Measurements from ENCODE around the gene TNK1.

The TNK1 gene

DNA sequence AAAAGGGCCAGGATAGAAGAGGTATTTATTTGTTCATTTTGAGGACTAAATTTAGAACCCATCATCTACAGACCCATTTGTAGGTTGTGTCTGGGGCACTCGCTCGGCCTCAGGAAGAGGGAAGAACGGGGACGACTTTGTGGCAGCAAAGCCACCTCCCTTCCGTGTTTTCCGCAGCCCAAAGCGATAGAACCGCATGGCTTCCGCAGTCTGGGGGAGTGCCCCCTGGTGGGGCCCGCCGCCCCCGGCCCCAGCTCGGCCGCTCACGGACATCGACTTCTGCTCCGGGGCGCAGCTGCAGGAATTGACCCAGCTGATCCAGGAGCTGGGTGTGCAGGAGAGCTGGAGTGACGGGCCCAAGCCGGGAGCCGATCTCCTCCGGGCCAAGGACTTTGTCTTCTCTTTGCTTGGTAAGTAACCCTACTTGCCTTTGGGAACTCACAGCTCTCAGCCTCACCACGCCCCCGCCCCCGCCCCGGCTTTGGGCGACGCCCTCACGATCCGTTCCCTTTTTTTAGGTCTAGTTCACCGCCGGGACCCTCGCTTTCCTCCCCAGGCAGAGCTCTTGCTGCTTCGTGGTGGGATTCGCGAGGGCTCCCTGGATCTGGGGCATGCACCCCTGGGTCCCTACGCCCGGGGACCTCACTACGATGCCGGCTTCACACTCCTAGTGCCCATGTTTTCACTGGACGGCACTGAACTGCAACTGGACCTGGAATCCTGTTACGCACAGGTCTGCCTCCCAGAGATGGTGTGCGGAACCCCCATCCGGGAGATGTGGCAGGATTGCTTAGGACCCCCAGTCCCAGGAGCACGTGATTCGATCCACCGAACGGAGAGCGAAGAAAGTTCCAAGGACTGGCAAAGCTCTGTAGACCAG, 55.0 kb downstream of the TNK1 start:
- no peak for DNase-seq (ENCODE audit: low read depth, low spot score)

- DNase-seq (ENCODE audit: low read depth, low spot score): no peak
Measured at GRCh38 chr17:7436556-7437368, 55.9 kb downstream of the TNK1 start.

DNA sequence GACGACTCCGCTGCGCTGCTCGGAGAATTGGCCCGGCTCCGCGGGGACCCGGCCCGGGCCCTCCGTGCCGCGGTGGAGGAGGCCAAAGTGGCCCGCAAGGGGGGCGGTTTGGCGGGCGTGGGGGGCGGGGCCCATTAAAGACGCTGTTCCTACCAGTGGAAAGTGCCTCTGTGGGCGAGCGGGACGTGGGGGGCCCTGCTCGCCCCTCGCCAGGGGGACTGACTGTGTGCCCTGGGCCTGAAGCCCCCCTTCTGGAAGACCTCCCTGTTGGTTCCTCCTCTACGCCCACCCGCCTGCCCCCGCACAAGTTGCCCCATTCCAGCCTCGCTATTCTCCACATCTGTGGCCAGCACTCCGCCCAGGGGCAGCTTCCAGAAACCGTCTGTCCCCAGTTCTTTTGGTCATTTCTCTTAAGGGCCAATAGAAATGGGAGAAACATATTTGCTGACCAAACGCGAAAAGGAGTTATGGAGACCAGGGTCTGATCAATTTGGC, 56.5 kb downstream of the TNK1 start:
- DNase-seq (ENCODE audit: low read depth, low spot score): no peak

GRCh38 chr17:7437950-7438614, 57.2 kb downstream of the TNK1 start:
- DNase-seq (ENCODE audit: low read depth, low spot score): no peak

DNA sequence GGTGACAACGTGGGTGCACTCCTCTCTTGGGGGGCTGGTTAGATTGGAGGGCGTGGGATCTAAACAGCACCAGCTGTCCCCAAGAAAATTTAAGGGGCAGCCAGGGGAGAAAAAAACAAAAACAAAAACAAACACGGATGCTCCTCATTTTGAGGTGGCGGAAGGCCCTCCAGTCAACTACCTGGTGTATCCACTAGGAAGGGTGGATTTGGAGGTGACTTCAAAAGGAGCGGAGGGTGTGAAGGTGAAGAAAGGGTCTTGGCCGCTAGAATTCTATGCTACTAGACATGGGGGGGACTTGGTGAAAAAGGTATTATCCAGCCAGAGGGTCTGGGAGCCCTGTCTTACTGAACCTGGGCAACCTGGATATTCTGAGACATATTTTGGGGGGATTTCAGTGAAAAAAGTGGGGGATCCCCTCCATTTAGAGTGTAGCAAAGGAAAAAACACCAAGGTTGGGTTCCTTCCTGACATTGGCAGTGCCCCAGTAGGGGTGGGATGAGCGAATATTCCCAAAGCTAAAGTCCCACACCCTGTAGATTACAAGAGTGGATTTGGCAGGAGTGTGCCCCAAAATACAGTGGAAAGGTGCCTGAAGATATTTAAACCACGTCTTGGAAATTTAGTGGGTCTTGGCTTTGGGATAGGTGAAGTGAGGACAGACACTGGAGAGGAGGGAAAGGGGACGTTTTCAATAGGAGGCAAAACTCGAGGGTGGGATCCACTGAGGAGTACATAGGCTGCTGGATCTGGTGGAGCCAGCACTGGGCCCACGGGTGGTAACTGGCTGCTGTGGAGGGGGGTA, 58.0 kb downstream of the TNK1 start:
- DNase-seq (ENCODE audit: low read depth, low spot score): no peak

Data from brain pericyte (primary cell).